OCI-LY1 (cell line): Measurements from ENCODE around the gene LYZL2.

Experiments
- EZH2 ChIP-seq: fragments of 200-600 bp; sonication (generic), shearing (Covaris generic); IDR thresholded peaks from 2 replicates; pipeline ENCODE4 v1.8.0; 2017; ENCODE audit warnings: borderline replicate concordance, mixed run types, mild to moderate bottlenecking, antibody characterized with exemption, low read length, moderate library complexity, mixed read lengths
- TF ChIP-seq, protein P1 (sequence below): fragments of 200-600 bp; sonication (generic), shearing (Covaris generic); IDR thresholded peaks from 2 replicates; pipeline ENCODE4 v1.5.1; 2017; ENCODE audit warnings: mild to moderate bottlenecking, antibody characterized with exemption, low read length, moderate library complexity, mixed read lengths

- TF ChIP-seq EZH2, result no peak
- TF ChIP-seq, protein P1, sequence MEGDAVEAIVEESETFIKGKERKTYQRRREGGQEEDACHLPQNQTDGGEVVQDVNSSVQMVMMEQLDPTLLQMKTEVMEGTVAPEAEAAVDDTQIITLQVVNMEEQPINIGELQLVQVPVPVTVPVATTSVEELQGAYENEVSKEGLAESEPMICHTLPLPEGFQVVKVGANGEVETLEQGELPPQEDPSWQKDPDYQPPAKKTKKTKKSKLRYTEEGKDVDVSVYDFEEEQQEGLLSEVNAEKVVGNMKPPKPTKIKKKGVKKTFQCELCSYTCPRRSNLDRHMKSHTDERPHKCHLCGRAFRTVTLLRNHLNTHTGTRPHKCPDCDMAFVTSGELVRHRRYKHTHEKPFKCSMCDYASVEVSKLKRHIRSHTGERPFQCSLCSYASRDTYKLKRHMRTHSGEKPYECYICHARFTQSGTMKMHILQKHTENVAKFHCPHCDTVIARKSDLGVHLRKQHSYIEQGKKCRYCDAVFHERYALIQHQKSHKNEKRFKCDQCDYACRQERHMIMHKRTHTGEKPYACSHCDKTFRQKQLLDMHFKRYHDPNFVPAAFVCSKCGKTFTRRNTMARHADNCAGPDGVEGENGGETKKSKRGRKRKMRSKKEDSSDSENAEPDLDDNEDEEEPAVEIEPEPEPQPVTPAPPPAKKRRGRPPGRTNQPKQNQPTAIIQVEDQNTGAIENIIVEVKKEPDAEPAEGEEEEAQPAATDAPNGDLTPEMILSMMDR, result no peak
Observed at GRCh38 chr10:30594077-30594476, 35.5 kb downstream of the LYZL2 start.
